DLD1 (cell line): ENCODE results near the gene POM121.
"Not testable (repeated sequence)": the region's sequence is repeated elsewhere in the genome, so short reads cannot be mapped to it uniquely, and the experiment has no call there.

Experiments used
- in situ Hi-C: cut with HindIII; loops from 2 replicates; pipeline ENCODE4 v1.10.0; 2017; ENCODE audit warnings: low sequenced_read_pairs

Gene POM121

GRCh38 chr7:72949276-72949675 is 24.4 kb downstream of the POM121 start:
- in situ Hi-C loops: not testable (repeated sequence)

- in situ Hi-C loops: not testable (repeated sequence)
Measured at GRCh38 chr7:72949686-72950085, 24.8 kb downstream of the POM121 start.

- in situ Hi-C loops: not testable (repeated sequence)
Measured at GRCh38 chr7:72950432-72950831, 25.5 kb downstream of the POM121 start.

- in situ Hi-C loops: not testable (repeated sequence)
Measured at GRCh38 chr7:72953901-72954562, 29.1 kb downstream of the POM121 start.

- in situ Hi-C loops: not testable (repeated sequence)
Measured at GRCh38 chr7:72954563-72955198, 29.8 kb downstream of the POM121 start.

- in situ Hi-C loops: not testable (repeated sequence)
Measured at GRCh38 chr7:72960029-72960428, 35.1 kb downstream of the POM121 start.

GRCh38 chr7:72960626-72961345 is 35.9 kb downstream of the POM121 start:
- in situ Hi-C loops: not testable (repeated sequence)

- in situ Hi-C loops: not testable (repeated sequence)
Measured at GRCh38 chr7:72961346-72961650, 36.4 kb downstream of the POM121 start.

- in situ Hi-C loops: not testable (repeated sequence)
Measured at GRCh38 chr7:72963056-72963455, 38.2 kb downstream of the POM121 start.

GRCh38 chr7:72965186-72965975 is 40.5 kb downstream of the POM121 start:
- in situ Hi-C loops: not testable (repeated sequence)

- in situ Hi-C loops: not testable (repeated sequence)
Measured at GRCh38 chr7:72966892-72967291, 42.0 kb downstream of the POM121 start.

GRCh38 chr7:72968980-72969516 is 44.2 kb downstream of the POM121 start, which contains the start of gene TRIM74:
Gene TRIM74 (minus strand): TSS chr7:72969466. CDS start chr7:72966157, 3,309 bp downstream.
- in situ Hi-C loops: not testable (repeated sequence)

GRCh38 chr7:72969688-72970087 is 44.8 kb downstream of the POM121 start:
- in situ Hi-C loops: not testable (repeated sequence)

- in situ Hi-C loops: not testable (repeated sequence)
Measured at GRCh38 chr7:72971505-72971904, 46.6 kb downstream of the POM121 start.

- in situ Hi-C loops: not testable (repeated sequence)
Measured at GRCh38 chr7:72974781-72975180, 49.9 kb downstream of the POM121 start.

- in situ Hi-C loops: not testable (repeated sequence)
Measured at GRCh38 chr7:72975656-72976286, 50.9 kb downstream of the POM121 start.

GRCh38 chr7:72976434-72976833 is 51.5 kb downstream of the POM121 start:
- in situ Hi-C loops: not testable (repeated sequence)

- in situ Hi-C loops: not testable (repeated sequence)
Measured at GRCh38 chr7:72980382-72980781, 55.5 kb downstream of the POM121 start.

GRCh38 chr7:72982084-72982483 is 57.2 kb downstream of the POM121 start:
- in situ Hi-C loops: not testable (repeated sequence)

- in situ Hi-C loops: not testable (repeated sequence)
Measured at GRCh38 chr7:72990146-72990913, 65.4 kb downstream of the POM121 start.
